GM18517 (cell line): ENCODE measurements around the gene ARL6IP1.
A peak's percentile ranks its signal among the peaks of the same experiment; 100 is the strongest.

Source experiments
- ATAC-seq: cut with Tn5 transposase; IDR thresholded peaks from one replicate; pipeline ENCODE4 v1.9.1; 2021; ENCODE audit warnings: mild to moderate bottlenecking, moderate library complexity; ENCODE audit not compliant: unreplicated experiment

ARL6IP1 gene

DNA sequence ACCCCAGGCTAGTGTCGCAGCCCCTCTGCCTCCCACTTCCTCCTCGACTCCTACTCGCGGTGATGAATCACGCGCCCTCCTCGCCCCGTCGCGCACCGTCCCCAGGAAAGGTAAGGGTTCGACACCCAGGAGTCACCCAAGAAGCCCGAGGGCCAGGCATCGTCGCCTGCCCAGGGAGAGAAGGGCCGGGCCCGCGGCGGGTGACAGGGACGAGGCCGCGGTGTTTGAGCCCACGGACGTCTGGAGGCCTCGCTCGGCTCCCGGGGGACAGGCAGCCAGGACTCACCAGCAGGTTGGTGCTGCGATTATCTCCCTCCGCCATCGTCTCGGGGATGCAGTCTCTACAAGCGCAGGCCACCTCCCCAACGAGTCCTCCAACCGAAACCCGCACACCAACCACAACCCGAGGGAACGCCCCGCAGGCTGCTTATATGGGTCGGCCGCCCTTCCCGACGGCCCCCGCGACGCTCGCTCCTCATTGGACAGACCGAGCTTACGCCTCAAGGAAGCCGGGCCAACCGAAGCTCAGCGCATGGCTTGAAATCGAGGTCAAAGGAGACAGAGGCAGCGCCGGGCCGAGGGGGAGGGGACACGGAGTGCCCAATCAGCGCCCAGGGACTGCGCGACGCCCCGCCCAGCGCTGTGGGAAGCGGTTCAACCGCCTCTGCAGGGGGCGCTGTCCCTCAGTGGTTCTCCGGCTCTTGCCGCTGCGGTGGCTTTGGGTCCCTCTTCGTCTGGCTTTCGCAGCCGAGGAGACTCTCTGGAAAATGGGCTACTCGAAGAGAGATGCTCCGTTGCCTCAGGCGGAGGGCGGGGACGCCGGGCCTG is at the start of gene ARL6IP1:
Gene ARL6IP1 (minus strand): TSS at position 405 of the 828 bp plus-strand sequence. CDS start 83 bp downstream, at position 322.
- ATAC-seq = peak; percentile 91

DNA sequence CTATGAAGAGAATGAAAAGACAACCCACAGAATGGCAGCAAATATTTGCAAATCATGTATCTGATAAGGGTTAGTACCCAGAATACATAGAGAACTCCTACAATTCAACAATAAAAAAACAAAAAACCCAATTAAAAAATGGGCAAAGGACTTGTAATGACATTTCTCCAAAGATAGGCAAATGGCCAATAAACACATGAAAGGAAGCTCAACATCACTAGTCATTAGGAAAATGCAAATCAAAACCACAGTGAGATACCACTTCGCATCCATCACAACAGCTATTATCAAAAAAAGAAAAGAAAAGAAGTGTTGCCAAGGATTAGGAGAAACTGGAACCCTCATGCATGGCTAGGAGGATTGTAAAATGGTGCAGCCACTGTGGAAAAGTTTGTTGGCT is 45.1 kb upstream of the ARL6IP1 start:
- ATAC-seq = no peak

DNA sequence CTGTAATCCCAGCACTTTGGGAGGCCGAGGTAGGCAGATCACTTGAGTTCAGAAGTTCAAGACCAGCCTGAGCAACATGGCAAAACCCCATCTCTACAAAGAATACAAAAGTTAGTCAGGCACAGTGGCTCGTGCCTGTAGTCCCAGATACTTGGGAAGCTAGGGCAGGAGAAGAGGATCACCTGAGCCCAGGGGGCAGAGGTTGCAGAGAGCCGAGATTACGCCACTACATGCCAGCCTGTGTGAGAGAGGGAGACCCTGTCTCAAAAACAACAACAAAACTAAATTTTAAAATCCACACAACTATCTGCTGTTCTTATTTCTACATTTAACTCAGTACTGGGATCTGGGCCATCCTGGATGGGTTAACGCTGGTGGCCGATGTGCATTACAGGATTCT is 41.2 kb upstream of the ARL6IP1 start:
- ATAC-seq = no peak

DNA sequence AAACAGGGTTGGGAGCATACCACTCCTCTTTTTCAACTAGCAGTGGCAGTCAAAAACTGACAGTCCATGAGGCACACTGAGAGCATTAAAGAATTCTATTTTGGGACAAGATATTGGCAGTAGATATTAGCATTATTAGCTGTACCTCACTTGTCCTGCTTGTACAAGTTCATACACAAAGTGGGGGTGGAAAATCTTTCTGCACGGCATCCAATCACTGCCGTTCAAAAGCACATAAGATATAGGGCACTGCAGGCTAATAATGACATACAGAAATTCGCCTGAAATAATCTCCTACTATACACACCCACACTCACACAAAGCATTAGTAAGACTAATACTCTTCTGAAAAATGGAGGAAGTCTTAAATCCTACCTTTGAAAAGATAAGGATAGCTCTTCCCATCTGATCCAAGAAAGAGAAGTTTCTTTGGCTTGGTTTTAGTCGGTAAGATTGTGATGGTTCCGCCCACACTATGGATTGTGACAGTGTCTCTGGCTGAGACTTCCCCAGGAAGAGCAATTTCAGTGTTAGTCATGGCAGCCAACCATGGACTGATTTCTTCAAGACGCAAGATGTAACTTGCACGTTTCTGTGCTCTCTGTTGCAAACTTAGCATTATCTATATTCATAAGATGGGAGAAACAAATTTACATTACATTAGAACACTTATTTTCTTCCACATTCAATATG is 40.6 kb upstream of the ARL6IP1 start:
- no peak for ATAC-seq

DNA sequence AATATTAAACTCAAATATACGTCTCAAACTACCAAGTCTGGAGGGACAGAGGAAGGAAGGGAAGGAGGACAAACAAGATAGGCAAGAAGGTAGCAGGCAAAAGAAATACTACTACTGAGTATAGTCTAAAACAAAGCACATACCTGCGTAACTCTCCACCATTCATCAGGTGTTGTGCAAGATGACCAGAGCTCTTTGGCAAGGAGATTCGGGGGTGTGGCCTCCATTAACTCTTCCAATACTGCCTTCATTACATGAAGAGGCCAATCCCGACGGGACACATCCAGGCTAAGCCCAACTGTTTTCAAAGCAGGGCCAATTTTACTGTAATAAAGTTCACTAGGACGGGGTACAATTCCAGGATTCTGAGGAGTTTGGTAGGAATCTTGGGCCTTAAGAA is 38.2 kb upstream of the ARL6IP1 start:
- ATAC-seq = no peak

DNA sequence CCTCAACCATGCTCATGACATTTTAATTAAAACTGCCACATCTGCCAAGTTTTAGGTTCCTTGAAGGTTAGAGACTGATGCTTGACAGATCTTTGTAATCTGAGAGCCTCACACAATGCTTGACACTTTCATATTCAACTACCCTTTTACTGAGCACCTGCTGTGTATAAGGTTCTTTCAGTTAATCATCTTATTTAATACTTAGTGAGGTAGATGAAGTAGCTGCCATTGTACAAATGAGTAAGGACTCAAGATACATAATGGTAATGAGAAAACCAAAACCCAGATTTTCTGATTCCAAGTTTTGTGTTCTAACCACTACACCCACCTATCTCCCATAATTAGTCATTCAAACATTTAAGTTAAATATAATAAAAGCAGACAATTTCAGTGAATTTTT is 35.4 kb upstream of the ARL6IP1 start:
- ATAC-seq = no peak

DNA sequence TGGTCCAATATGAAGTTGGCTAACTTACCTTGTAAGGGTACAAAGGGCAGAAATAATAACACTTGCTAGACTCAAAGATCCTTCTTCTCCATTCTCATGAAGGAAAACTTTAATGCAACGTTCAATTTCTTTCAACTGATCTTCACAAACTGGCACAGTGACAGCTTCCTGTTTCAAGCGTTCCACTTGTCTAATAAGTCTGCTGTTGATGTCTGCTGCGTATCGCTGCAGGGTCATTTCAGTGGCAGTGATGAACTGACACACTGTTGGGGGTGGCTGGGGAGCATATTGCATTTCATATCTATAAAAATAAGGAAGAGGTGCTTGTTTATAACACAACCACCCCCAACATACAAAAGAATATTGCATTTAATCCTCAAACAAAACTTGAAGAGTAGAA is 33.5 kb upstream of the ARL6IP1 start:
- ATAC-seq = no peak

DNA sequence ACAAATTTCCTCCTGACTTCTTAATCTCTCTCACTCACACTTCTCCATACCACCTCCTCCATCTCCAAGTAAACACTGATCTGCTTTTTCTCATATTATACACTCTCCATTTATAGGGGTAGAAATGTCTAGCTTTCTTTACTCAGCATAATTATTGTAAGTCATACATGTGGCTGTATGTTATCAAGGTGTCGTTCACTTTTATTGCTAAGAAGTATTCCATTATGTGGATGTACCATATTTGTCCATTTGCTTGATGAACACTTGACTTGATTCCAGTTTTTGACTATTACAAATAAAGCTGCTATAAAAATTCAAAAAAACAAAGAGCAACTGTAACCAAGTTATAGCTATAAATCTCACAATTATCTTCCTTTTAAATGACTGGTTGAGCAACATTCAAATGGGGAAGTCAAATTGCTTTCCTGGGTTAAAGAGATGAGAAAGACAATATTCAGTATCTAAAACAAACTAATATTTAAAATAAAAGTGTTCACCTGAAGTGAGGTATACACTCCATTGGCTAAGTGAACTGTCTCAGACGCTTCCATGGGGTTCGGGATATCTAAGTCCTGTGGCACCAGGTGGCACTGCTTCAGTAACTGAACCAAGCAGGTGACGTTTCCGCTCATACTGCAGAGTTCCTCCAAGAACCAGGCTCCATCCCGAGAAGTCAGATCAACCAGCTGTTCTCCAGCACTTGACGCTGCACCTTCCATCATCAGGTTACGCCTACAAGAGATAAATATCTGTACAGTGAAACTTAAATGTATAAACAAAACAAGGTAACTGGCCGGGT is 32.6 kb upstream of the ARL6IP1 start:
- no peak for ATAC-seq

DNA sequence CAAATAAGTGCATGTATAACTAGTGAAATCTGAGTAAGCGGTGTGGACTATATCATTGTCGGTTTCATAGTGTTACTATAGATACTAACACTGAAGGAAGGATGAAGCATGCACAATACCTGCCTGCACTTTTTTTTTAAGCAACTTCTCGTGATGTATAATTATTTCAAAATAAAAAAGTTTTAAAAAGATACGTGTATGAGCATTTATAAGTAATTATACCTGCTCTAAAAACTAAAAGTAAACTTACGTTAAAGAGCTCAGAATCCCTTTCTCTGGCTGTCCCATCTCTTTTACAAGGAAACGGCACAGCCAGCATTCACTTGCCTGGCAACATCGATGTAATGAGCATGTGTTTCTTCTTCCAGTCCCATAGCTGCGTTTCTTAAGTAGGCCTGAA is 31.3 kb upstream of the ARL6IP1 start:
- no peak for ATAC-seq

DNA sequence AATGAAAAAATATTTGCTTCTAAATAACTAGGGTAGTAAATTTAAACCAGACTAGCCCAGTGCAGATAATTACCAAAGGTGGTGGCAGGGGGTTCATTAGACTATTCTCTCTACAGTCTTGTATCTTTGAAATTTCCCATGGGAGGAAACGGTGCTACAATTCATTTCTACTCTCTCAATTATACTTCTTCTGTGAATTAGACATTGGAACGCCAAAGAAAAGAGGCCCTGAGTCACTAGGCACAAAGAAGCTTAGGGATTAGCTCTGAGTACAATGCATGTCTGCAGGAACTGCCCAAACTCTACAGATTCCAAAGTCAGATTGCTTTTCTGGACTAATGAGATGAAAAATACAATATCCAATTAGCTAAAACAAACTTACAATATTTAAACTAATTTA is 30.7 kb upstream of the ARL6IP1 start:
- ATAC-seq = no peak

DNA sequence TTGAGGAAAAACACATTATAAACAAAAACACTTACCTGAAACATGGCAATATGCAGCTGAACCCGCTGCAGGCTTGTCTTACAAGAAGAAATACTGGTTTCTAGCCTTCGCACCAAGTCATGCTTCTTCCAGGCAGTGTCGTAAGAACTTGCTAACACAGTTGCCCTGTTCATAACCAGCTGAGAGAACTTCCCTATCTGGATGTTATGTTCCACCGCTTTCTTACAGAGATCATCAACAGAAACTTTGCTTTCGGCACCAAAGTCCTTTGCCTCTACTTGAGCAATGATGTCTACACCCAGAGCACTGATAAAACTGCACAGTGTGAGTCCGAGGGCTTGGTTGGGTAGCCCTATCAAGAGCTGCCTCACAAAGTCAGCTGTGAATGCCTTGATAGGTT is 27.9 kb upstream of the ARL6IP1 start:
- ATAC-seq = no peak

DNA sequence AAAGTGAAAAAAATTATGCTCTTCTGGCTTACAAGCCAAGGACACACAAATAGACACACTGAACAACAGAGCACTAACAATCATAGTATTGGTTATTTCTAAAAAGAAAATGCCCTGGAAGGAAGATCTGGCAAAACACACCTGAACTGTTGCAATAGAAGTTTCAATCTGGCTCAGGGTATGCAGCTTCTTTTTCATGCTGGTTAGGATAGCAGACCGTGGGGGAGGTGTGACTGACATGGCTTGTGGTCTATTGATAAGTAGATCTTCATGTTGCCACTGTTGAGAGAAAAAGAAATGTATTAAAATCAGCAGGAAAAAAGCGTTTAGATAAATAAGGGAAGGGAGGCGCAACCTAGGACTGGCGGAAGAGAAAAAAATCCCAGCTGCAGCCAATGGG is 26.5 kb upstream of the ARL6IP1 start:
- no peak for ATAC-seq

DNA sequence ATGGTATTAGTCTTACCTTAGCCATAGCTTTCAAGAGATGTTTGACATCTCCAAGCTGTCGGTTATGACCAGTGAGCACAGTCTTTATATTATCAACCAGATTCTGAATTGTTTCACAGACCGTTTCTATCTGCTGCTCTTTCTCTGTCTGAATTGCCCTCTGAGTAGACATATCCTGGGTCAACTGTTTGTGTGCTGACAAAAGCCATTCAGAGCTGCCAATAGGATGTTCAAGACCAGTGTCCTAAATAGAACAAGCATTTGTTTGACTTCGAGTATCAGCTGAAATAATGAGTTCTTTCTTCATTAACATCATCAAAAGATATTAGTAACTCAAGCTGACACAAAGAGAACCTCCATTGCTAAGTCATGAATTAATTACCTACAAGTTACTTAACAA is 14.9 kb upstream of the ARL6IP1 start:
- no peak for ATAC-seq

DNA sequence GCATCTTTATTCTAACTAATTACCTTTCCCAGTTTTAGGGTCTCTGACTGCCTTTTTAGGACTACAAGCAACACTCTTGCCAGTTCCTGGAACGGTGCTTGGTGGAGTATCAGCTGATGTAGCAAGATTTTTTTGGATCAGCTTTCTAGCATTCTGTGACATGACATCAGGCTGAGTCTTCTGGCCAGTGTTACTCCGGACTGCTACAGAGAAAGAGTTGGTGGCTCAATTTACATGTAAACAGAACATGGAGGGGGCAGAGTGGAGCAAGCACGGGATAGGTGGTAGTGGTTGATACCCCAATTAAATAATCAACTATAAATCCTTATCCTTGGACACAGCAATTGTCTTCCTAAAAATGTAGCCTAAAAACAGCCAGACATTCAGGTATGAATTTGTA is 10.6 kb upstream of the ARL6IP1 start:
- no peak for ATAC-seq

DNA sequence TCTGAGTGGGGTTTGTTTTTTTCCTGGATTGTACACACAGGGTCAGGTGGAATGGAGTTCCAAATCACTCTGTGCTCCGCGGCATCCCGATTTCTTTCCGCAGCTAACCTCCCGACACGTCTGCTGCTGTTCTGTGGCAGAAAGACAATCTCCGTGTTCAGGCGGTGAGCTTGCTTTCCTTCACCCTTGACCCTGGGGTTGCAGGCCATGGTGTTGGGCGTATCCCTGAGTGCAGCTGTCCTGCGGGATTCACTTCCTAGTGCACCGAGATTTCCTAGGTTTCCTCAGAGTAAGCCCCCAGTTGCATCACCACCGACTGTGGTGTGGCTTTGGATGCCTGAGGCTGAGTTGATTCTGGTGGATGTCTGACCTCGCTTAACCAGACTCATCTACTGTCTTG is 7.8 kb upstream of the ARL6IP1 start:
- no peak for ATAC-seq

DNA sequence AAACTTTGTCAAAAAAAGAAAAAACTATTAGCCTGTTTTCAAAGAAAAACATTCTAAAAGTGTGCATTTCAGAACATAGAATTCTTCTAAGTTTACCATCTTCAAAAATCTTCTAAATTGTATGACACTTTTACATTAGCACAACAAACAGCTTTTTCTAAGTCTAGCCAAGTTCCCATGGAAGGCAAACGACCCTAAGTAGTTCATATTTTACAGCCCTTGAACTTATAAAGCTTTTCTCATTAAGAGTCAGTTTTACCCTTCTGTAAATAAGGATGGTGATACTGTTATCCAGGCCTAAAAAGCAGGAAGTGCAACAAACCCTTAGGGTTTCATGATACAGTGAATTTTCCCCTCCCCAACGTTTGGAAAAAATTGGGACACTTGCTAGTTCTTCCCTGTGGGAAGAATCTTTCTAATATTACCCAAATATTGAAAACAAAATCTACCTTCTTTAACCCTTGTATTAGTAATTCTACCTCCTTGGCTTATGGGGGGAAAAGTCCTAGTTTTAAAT is 4.0 kb upstream of the ARL6IP1 start:
- no peak for ATAC-seq

DNA sequence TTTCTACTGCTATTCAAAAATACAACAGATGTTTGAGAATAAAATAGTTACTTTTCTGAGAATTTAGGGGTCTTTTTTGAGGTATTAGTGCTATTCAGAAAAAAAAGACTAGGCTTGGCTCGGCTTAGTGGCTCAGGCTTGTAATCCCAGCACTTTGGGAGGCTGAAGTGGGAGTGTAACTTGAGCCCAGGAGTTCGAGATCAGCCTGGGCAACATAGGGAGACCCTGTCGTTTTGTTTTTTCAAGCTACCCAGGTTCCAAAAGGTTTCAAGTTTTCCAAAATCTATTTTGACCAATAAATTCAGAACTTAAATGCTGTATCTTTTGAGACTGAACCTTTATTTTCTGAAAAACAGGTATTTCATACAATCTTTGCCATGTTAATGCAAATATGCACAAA is 3.2 kb upstream of the ARL6IP1 start:
- no peak for ATAC-seq

DNA sequence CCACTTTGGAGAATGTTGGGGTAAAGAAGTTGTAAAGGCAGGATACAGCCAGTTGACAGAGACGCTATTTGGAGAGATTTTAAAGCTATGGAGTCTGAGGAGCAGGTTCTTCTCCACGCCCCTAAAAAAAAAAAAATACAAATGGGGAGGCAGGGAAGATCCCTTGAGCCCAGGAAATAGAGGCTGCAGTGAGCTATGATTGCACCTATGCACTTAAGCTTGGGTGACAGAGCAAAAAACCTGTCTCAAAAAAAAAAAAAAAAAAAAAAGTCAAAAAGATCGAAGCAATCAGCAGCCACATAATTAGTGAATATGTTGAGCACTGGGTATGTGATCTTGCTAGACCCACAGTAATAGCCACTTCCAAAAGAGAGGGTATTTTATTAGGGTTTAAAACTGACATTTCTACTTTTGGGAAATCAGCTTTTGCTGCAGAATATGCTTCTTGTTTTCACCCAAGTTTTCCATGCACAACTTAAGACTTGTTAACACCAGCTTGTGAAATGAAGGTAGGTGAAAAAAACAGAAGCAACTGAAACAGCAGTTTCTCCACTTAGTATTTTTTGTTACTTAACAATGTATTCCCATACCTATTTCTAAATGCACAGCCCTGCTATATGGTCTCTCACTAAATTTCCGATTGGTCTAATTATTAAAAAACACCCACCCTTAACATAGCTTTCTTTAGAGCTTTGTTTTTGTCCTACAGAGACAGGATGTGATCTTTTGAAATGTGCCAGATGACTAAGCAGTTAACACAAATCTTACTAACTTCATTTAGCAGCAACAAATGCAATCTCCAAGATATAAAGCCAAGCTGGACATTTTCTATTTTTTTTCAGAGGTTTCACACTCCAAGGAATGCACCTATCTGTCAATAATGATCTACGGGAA is 2.5 kb upstream of the ARL6IP1 start:
- no peak for ATAC-seq

DNA sequence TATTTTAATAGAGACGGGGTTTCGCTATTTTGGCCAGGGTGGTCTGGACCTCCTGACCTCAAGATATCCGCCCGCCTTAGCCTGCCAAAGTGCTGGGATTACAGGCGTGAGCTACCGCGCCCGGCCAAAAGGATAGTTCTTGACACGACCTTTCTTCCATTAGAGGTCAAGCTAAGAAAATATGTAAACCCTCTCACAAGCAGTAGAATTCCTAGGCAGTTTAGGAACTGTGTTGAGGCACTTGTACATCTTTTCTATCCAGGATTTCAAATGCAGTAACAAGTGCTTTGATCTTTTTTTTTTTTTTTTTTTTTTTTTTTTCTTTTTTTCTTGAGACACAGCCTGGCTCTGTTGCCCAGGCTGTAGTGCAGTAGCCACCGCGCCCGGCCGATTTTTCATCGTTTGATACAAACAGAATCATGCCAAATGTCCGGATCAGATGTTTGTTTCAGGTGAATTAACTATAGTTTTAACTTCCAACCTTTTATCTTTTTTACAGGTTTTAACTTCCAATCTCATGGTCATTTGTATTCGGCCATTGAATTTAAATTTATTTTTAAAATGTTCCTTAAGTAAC is 1.5 kb upstream of the ARL6IP1 start:
- no peak for ATAC-seq

DNA sequence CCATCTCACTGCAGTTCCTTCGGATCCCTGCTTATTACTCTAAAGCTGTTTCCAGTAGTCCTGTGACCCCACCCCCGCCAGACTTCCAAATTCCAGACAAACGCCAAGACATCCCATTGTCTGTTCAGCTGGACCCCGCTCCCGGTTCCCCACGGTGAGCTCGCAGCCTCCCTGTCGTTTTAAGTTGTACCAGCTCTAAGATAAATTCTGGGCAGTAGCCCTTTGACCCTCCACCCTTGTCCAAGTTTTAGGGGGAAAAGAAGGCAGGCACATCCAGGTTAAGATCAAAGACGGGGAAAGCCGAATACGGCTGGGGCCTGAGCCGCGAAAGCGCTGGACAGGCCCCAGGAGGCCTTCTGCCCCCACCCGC is 589 bp downstream of the ARL6IP1 start:
- ATAC-seq = no peak
